Kidney (tissue), 14 donors: ENCODE data around the gene BAX. TPM values are rescaled to one million over a fixed set of nuclear protein-coding genes. Genes with fewer than 3 reads are reported as not detected.

Experiments used
- DNase-seq, 5 donors: peaks; one replicate each; pipeline ENCODE4 v3.0.0-alpha.2; 2013 to 2020
- FAIRE-seq: peaks from 2 replicates; lab custom pipeline; 2012; peaks lifted over from hg19 to GRCh38; lab: Jason Lieb, UNC
- H3K27ac ChIP-seq, 2 donors: one replicate each; pipeline ENCODE4 v1.7.0; 2013; ENCODE audit warnings: low read depth in 2 of 2, low read length in 2 of 2, inconsistent platforms in 1 of 2
- H3K27me3 ChIP-seq: one replicate; pipeline ENCODE4 v1.7.1; 2013; ENCODE audit warnings: low read length, inconsistent platforms; ENCODE audit not compliant: control insufficient read depth, insufficient read depth
- H3K36me3 ChIP-seq, 3 donors: one replicate each; pipeline versions ENCODE4 v1.7.0 to v1.7.1; 2013; ENCODE audit warnings: low read length in 3 of 3, control low read depth in 1 of 3, inconsistent platforms in 1 of 3; ENCODE audit not compliant: insufficient read depth in 3 of 3, control insufficient read depth in 2 of 3
- H3K4me1 ChIP-seq, 3 donors: one replicate each; pipeline versions ENCODE4 v1.7.0 to v1.7.1; 2013; ENCODE audit warnings: low read length in 3 of 3, inconsistent platforms in 1 of 3, low read depth in 1 of 3; ENCODE audit not compliant: control insufficient read depth in 2 of 3, insufficient read depth in 2 of 3
- H3K4me3 ChIP-seq, 3 donors: one replicate each; pipeline versions ENCODE4 v1.7.0 to v1.8.1; 2013; ENCODE audit warnings: low read length in 3 of 3, control low read depth in 1 of 3, inconsistent platforms in 1 of 3
- H3K9ac ChIP-seq, 3 donors: one replicate each; pipeline versions ENCODE4 v1.7.0 to v1.7.1; 2013; ENCODE audit warnings: low read length in 3 of 3, control low read depth in 1 of 3, inconsistent platforms in 1 of 3
- H3K9me3 ChIP-seq, 3 donors: one replicate each; pipeline versions ENCODE4 v1.7.0 to v1.7.1; 2013; ENCODE audit warnings: low read length in 3 of 3, control low read depth in 1 of 3, inconsistent platforms in 1 of 3; ENCODE audit not compliant: control insufficient read depth in 2 of 3, insufficient read depth in 1 of 3
- CTCF ChIP-seq: IDR thresholded peaks from 3 replicates; pipeline ENCODE4 v1.5.1; 2012; ENCODE audit warnings: mild to moderate bottlenecking, moderate library complexity, borderline replicate concordance; ENCODE audit not compliant: insufficient read depth; ENCODE audit errors: extremely low read depth
- intact Hi-C: fragments of 100-400 bp; cut with DNase I; formaldehyde crosslinking; loops from one replicate; pipeline ENCODE4 v1.11.1; 2022
- polyA plus RNA-seq: library from polyadenylated mRNA; stranded (reverse); fragments of 350-450 nt; fragmentation: Illumina TruSeq; extraction: RNeasy Lipid Tissue Mini Kit (QIAGEN cat#74804); gene quantifications from one replicate; pipeline ENCODE4 v1.2.3, GENCODE V29; 2014; ENCODE audit warnings: low read depth, low replicate concordance; ENCODE audit not compliant: insufficient read depth
- total RNA-seq: library from RNA; stranded (reverse); fragmentation: NEBNext Ultra II Directional; extraction: Animal tissue kit (Norgen Biotek cat#: 25700); gene quantifications from one replicate; pipeline ENCODE4 v1.2.1, GENCODE V29; 2021
- donor health status: control.
- donor health status: control.
- donor health status: control.
- donor health status: control.
- donor health status: control.
- donor health status: DM: yes; HTN: yes; CAD: no.
- donor health status: Normal renal cell carcinoma (clear cell type).

The BAX gene
- total and polyA plus RNA-seq, 2 donors from 2014 or later = 76.7 to 141 TPM

DNA sequence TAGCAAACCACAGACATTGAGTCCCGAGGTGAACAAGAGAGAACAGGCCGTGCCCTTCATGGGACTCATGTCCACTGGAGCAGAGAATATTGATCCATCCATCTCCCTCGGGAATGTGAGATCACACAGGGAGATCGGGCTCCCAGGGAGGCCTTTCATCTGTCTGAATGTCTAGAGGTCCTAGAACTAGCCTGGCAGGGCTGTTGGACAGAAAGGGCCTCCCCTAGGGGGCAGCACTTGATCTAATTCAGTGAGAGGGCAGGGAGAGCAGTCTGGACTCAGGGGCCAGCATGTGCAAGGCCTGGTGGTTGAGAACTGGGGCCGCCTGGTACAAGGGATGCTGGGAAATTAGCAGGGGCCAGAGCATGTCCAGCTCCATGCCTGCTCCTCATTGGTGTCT lies 43.3 kb downstream of the BAX start:
- Histone ChIP-seq H3K27me3 (no peaks in the 10 kb centered on the region), H3K4me3 (no peak overlapping the region), H3K9me3 (no peaks in the 10 kb centered on the region), H3K9ac (no peak overlapping the region), H3K36me3 (no peaks in the 10 kb centered on the region), H3K27ac (no peak overlapping the region), H3K4me1 (peaks cover 0 to 9% (median 6%) of the 10 kb centered on the region in 3 donors)
- FAIRE-seq (no peak), DNase-seq (peak in 1 of 5 donors; percentile 34)
- peak; percentile 28 for TF ChIP-seq CTCF
- intact Hi-C loops = no loop called here

DNA sequence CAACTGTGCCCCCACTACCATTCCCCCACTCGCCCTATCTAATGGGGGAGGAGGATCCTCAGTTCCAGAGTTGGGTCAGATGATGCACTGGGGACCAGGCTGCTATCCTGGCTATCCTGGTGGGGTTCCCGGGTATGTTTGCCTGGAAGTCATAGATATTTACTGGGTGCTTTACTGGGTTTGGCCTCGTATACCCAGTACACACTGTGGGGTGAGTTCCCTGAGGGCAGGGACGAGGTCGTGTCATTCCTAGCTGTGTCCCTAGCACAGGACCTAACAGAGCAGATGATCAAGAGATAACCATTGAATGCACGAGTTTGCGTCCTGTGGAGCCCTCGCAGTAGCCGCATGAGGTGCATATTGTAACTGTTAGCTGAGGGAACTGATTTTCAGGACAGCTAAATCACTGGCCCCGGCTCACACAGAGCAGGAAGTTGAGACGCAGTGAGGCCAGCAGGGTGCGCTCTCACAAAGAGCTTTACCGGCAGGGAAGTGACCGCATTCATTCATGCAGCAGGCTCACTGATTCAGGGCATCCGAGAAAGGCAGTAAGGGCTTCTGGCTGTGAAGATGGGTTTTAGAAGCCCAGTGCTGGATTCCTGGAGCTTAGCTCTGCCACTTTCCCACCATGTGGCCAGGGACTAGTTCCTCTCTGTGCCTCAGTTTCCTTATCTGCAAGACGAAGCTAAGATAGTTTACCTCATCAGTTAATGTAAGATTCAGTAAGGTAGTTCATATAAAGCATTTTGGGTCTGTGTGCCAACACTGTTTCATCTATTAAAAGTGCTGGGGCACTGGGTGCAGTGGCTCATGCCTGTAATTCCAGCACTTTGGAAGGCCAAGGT lies 45.0 kb downstream of the BAX start:
- intact Hi-C loops = no loop called here
- no peak for FAIRE-seq

GRCh38 chr19:49004133-49004532 lies 49.5 kb downstream of the BAX start:
- Histone ChIP-seq H3K27ac (no peak overlapping the region), H3K9ac (no peak overlapping the region), H3K4me3 (no peak overlapping the region), H3K9me3 (no peaks in the 10 kb centered on the region), H3K27me3 (no peaks in the 10 kb centered on the region), H3K4me1 (no peaks in the 10 kb centered on the region), H3K36me3 (peaks cover 0 to 25% (median 18%) of the 10 kb centered on the region in 3 donors)
- intact Hi-C loops = no loop called here
- FAIRE-seq (no peak), DNase-seq (no peak)
- TF ChIP-seq CTCF = no peak

More for the DNA sequence above, 45.0 kb downstream of the BAX start:
- TF ChIP-seq CTCF = peak; percentile 50
- no peak overlapping the region for H3K27ac ChIP-seq
- no peaks in the 10 kb centered on the region for H3K9me3 ChIP-seq
- no peaks in the 10 kb centered on the region for H3K27me3 ChIP-seq
- H3K9ac ChIP-seq = no peak overlapping the region
- peaks cover 0 to 5% (median 4%) of the 10 kb centered on the region in 3 donors for H3K36me3 ChIP-seq
- peak in 4 of 5 donors; percentile 68 to 75 (median 73) for DNase-seq
- peaks cover 0 to 3% (median 0%) of the 10 kb centered on the region in 3 donors for H3K4me1 ChIP-seq
- H3K4me3 ChIP-seq = no peak overlapping the region
